Measurements from ENCODE around the gene MAPT. TPM values are rescaled to one million over a fixed set of nuclear protein-coding genes. Genes with fewer than 3 reads are reported as not detected.

Gene MAPT
- total and polyA plus RNA-seq, 2 of the 4 experiments (the other 2 are of a cell fraction), result 0.18 to 0.19 TPM

- BruUV-seq (replicated peaks), result no TSS peak
- Histone ChIP-seq H3K4me3 (ENCODE audit: insufficient read depth, low read depth, low read length) (no peak overlapping the region), H3K56ac (ENCODE audit: extremely low read depth, insufficient read depth, low read length) (no peak overlapping the region), H4K5ac (ENCODE audit: low read depth, low read length) (no peak overlapping the region), H3K9ac (ENCODE audit: low read depth, low read length) (no peak overlapping the region), H4K8ac (ENCODE audit: low read depth in 2 of 2, low read length in 2 of 2) (no peak overlapping the region), H2BK120ac (ENCODE audit: low read depth, low read length) (no peak overlapping the region), H2AFZ (replicated peaks; ENCODE audit: low read length, poor library complexity) (no peak overlapping the region), H3K14ac (replicated peaks; ENCODE audit: low read depth, low read length) (no peak overlapping the region), H3K27ac (ENCODE audit: insufficient read depth, low read length) (no peak overlapping the region), H2AK9ac (replicated peaks; ENCODE audit: low read depth, low read length, poor library complexity) (no peak overlapping the region), H3K23ac (ENCODE audit: low read depth, low read length) (no peak overlapping the region), H3K79me1 (ENCODE audit: low read depth in 1 of 2, low read length in 2 of 2) (no peaks in the 10 kb centered on the region), H4K91ac (ENCODE audit: insufficient read depth, low read depth, low read length) (no peak overlapping the region), H3K4me1 (ENCODE audit: control insufficient read depth, insufficient read depth, low read length) (no peaks in the 10 kb centered on the region), H2BK20ac (ENCODE audit: low read depth, low read length) (no peak overlapping the region), H3K36me3 (ENCODE audit: control insufficient read depth, insufficient read depth, low read length) (no peaks in the 10 kb centered on the region), H3K18ac (ENCODE audit: low read depth, low read length) (no peak overlapping the region), H2BK15ac (ENCODE audit: low read depth, low read length) (no peak overlapping the region), H2AK5ac (ENCODE audit: low read depth, low read length) (no peak overlapping the region), H2BK5ac (ENCODE audit: low read depth, low read length, poor library complexity, severe bottlenecking) (no peak overlapping the region), H3K9me1 (ENCODE audit: insufficient read depth, low read length) (no peaks in the 10 kb centered on the region), H3K27me3 (ENCODE audit: control insufficient read depth, insufficient read depth, low read length) (peaks cover 38% of the 10 kb centered on the region), H4K20me1 (ENCODE audit: insufficient read depth, low read length) (no peaks in the 10 kb centered on the region), H3K4me2 (ENCODE audit: low read depth, low read length) (no peak overlapping the region), H3K4ac (ENCODE audit: low read depth, low read length) (no peak overlapping the region), H3K9me3 (ENCODE audit: control insufficient read depth, insufficient read depth, low read length) (no peaks in the 10 kb centered on the region)
- WGBS, 2 experiments (ENCODE audit: extremely low coverage in 2 of 2, insufficient read length in 1 of 2), result 46% methylated on average over 4 of the region's 5 CpGs; no CpG with 5 or more reads in 1 of the 2 experiments
- POLR2A ChIA-PET (ENCODE audit: unreplicated experiment), result no interaction called here
- dilution Hi-C loops (cut with HindIII; ENCODE audit: low sequenced_read_pairs, unreplicated experiment) (no loop called here), intact Hi-C loops (cut with micrococcal nuclease) (no loop called here), in situ Hi-C loops (cut with MboI; ENCODE audit: low sequenced_read_pairs) (no loop called here)
- CTCF ChIA-PET, result interaction anchor here (0.6 to 1.2 kb wide), 3 partner anchors 12 to 597 kb away, joined by 3 to 10 read pairs (median 4); no protein-coding TSS in a partner anchor
- ATAC-seq (ENCODE audit: low read depth) (no peak), DNase-seq (no peak)
- TF ChIP-seq MXI1 (IDR thresholded peaks at IDR 0.05; ENCODE audit: borderline replicate concordance, low read depth, low read length), result no peak
- TF ChIP-seq FOS (IDR thresholded peaks at IDR 0.05; ENCODE audit: low read depth, low read length), result no peak
- no peak for TF ChIP-seq NFE2L2 (IDR thresholded peaks at IDR 0.05; ENCODE audit: low read depth, low read length)
- TF ChIP-seq MAZ (IDR thresholded peaks at IDR 0.05; ENCODE audit: borderline replicate concordance, low read depth, low read length), result no peak
Measured at GRCh38 chr17:45967378-45967777, 73.0 kb downstream of the MAPT start.

All from IMR-90 (cell line).